ENCODE measurements around the gene C4A. TPM values are rescaled to one million over a fixed set of nuclear protein-coding genes. Genes with fewer than 3 reads are reported as not detected.

Gene C4A
- polyA plus RNA-seq, 2 of the 4 experiments (the other 2 are of a cell fraction), result 1.4 to 1.6 TPM

- ChIA-PET POLR2A (no interaction called here), CTCF (no interaction called here)
- no peak overlapping the region for H3K27ac ChIP-seq
- FAIRE-seq (no peak), ATAC-seq (no peak), DNase-seq (ENCODE audit: low read depth in 1 of 2, low spot score in 1 of 2) (no peak)
- TF ChIP-seq ATOH8 (CRISPR knock-in tag; IDR thresholded peaks at IDR 0.05; ENCODE audit: low read depth) (no peak), REST (IDR thresholded peaks at IDR 0.05) (no peak), HES2 (IDR thresholded peaks at IDR 0.05) (no peak), NPAS2 (CRISPR knock-in tag; IDR thresholded peaks at IDR 0.05; ENCODE audit: borderline replicate concordance) (no peak), CEBPB (IDR thresholded peaks at IDR 0.05) (no peak), ZSCAN20 (CRISPR knock-in tag; IDR thresholded peaks at IDR 0.05) (no peak), GATA3 (IDR thresholded peaks at IDR 0.05; ENCODE audit: borderline replicate concordance) (no peak), TP53 (CRISPR knock-in tag; IDR thresholded peaks at IDR 0.05) (no peak), ESRRA (IDR thresholded peaks at IDR 0.05; ENCODE audit: borderline replicate concordance, low read length) (no peak), E2F6 (IDR thresholded peaks at IDR 0.05; ENCODE audit: borderline replicate concordance, low read depth) (no peak)
- H3K4me3 ChIP-seq, result no peak overlapping the region
- H3K4me2 ChIP-seq, result no peak overlapping the region
- H3K4me1 ChIP-seq, result peaks cover 13% of the 10 kb centered on the region; the same call in 1 of the 3 replicates
- 94% methylated on average over 4 of the region's 11 CpGs for WGBS (ENCODE audit: missing lambda C conversion rate)
- no peaks in the 10 kb centered on the region for H3K9me3 ChIP-seq
Observed at GRCh38 chr6:31968326-31968725, 13.5 kb upstream of the C4A start.

GRCh38 chr6:31968791-31969711 lies 12.8 kb upstream of the C4A start:
- Histone ChIP-seq H3K4me3 (no peak overlapping the region), H3K9me3 (no peaks in the 10 kb centered on the region), H3K4me2 (no peak overlapping the region), H3K4me1 (peaks cover 17% of the 10 kb centered on the region; the same call in 1 of the 3 replicates), H3K27ac (no peak overlapping the region)
- TF ChIP-seq CEBPB (IDR thresholded peaks at IDR 0.05) (no peak), CBX2 (IDR thresholded peaks at IDR 0.05; ENCODE audit: borderline replicate concordance, low read depth) (no peak), HDAC2 (IDR thresholded peaks at IDR 0.05) (no peak), ESRRA (IDR thresholded peaks at IDR 0.05; ENCODE audit: borderline replicate concordance, low read length) (no peak), HES2 (IDR thresholded peaks at IDR 0.05) (no peak)
- ChIA-PET POLR2A (interaction anchor here (0.7 kb wide), 1 partner anchor 10 kb away, joined by 3 read pairs; no protein-coding TSS in a partner anchor), CTCF (interaction anchor here (2.1 kb wide), 1 partner anchor 17 kb away, joined by 9 read pairs; no protein-coding TSS in a partner anchor)
- no peak for FAIRE-seq
- WGBS (ENCODE audit: missing lambda C conversion rate), result 92% methylated on average over 17 of the region's 23 CpGs
- no peak for ATAC-seq
- DNase-seq (ENCODE audit: low read depth in 1 of 2, low spot score in 1 of 2), result no peak
